GM12878 (cell line): Measurements from ENCODE around the gene POLG. TPM values are rescaled to one million over a fixed set of nuclear protein-coding genes. Genes with fewer than 3 reads are reported as not detected.

Experiments
- ATAC-seq: fragments of 200-7000 bp; cut with Tn5 transposase; 3 replicates; pipeline ENCODE4 v1.9.1; 2020; ENCODE audit warnings: mild to moderate bottlenecking, moderate library complexity
- BruUV-seq: library from RNA; stranded (reverse); fragments of 400-500 nt; replicated peaks from 2 replicates; lab custom pipeline; 2021; lab: Mats Ljungman, UMichigan
- CTCF ChIA-PET: fragments of 300-600 bp; sonication (Branson Sonifier 250); formaldehyde crosslinking; extraction: SDS; loops from one replicate; lab custom pipeline; 2021; ENCODE audit warnings: inconsistent platforms; lab: Yijun Ruan, JAX
- POLR2A ChIA-PET: fragments of 350-600 bp; formaldehyde crosslinking; extraction: SDS; loops from one replicate; lab custom pipeline; 2021; ENCODE audit warnings: inconsistent platforms; lab: Charles Lee
- RAD21 ChIA-PET: fragments of 300-600 bp; sonication (Branson Sonifier 250); formaldehyde crosslinking; loops from one replicate; lab custom pipeline; 2023; ENCODE audit warnings: antibody characterized with exemption; ENCODE audit not compliant: unreplicated experiment; lab: Charles Lee
- SMC1A ChIA-PET: fragments of 300-600 bp; sonication (Branson Sonifier 250); formaldehyde crosslinking; loops from one replicate; lab custom pipeline; 2023; ENCODE audit not compliant: unreplicated experiment, uncharacterized antibody; lab: Charles Lee
- DNase-seq: peaks from one replicate; pipeline ENCODE4 v3.0.0-alpha.2; 2011; ENCODE audit warnings: low read depth, low spot score
- FAIRE-seq: peaks from 3 replicates; lab custom pipeline; 2011; peaks lifted over from hg19 to GRCh38; lab: Jason Lieb, UNC
- H2AFZ ChIP-seq: 2 replicates; pipeline ENCODE4 v1.6.0; 2011; ENCODE audit warnings: low read depth, low read length, control low read depth; ENCODE audit not compliant: control insufficient read depth
- H3K27ac ChIP-seq: 2 replicates; pipeline ENCODE4 v1.5.1; 2011; ENCODE audit warnings: control low read depth; ENCODE audit not compliant: control insufficient read depth, insufficient read depth
- H3K27me3 ChIP-seq, 2 experiments: replicated peaks in 1 of 2; 2 replicates each; pipeline versions ENCODE4 v1.6.0 to v1.6.1; 2011; ENCODE audit warnings: low read length in 1 of 2; ENCODE audit not compliant: control insufficient read depth in 2 of 2, insufficient read depth in 2 of 2
- H3K36me3 ChIP-seq, 2 experiments: 2 replicates each; pipeline ENCODE4 v1.5.1; 2011; ENCODE audit warnings: low read length in 1 of 2; ENCODE audit not compliant: control insufficient read depth in 2 of 2, insufficient read depth in 2 of 2
- H3K4me1 ChIP-seq: 2 replicates; pipeline ENCODE4 v1.6.1; 2011; ENCODE audit warnings: mild to moderate bottlenecking, low read length, moderate library complexity, mixed read lengths; ENCODE audit not compliant: control insufficient read depth, insufficient read depth
- H3K4me2 ChIP-seq: 2 replicates; pipeline ENCODE4 v1.6.0; 2011; ENCODE audit warnings: control low read depth; ENCODE audit not compliant: control insufficient read depth, insufficient read depth
- H3K4me3 ChIP-seq: fragments of 200-600 bp; sonication (generic); 2 replicates; pipeline ENCODE4 v1.5.1; 2016
- H3K79me2 ChIP-seq: 2 replicates; pipeline ENCODE4 v1.6.0; 2011; ENCODE audit warnings: low read length; ENCODE audit not compliant: control insufficient read depth, insufficient read depth
- H3K9ac ChIP-seq: 2 replicates; pipeline ENCODE4 v1.8.0; 2011; ENCODE audit warnings: low read length, control low read depth, mixed read lengths; ENCODE audit not compliant: control insufficient read depth, insufficient read depth
- H3K9me3 ChIP-seq: replicated peaks from 3 replicates; pipeline ENCODE4 v1.5.1; 2011; ENCODE audit warnings: mild to moderate bottlenecking, low read length; ENCODE audit not compliant: control insufficient read depth, insufficient read depth
- H4K20me1 ChIP-seq: 2 replicates; pipeline ENCODE4 v1.6.0; 2011; ENCODE audit not compliant: control insufficient read depth, insufficient read depth
- RB1 ChIP-seq: fragments of 450-650 bp; formaldehyde crosslinking; IDR thresholded peaks from 2 replicates; pipeline ENCODE4 v1.6.1; 2017; ENCODE audit warnings: mild to moderate bottlenecking, borderline replicate concordance
- SP1 ChIP-seq: IDR thresholded peaks from one replicate; pipeline ENCODE4 v1.6.1; 2011; ENCODE audit warnings: low read depth, low read length
- SREBF2 ChIP-seq: IDR thresholded peaks from 2 replicates; pipeline ENCODE4 v1.6.1; 2012; ENCODE audit warnings: mild to moderate bottlenecking, low read length
- WGBS: methylation state at CpG from one replicate; pipeline ENCODE4 v1.1.6; 2016; ENCODE audit warnings: low lambda C conversion rate; ENCODE audit not compliant: insufficient replicate concordance, insufficient coverage; ENCODE audit errors: missing lambda C conversion rate; 5-methylcytosine and 5-hydroxymethylcytosine counted together
- in situ Hi-C: fragments of 300-500 bp; cut with MboI; formaldehyde crosslinking; loops from 9 replicates; pipeline ENCODE4 v1.14.3; 2018; ENCODE audit warnings: mixed read lengths
- intact Hi-C: fragments of 100-400 bp; cut with micrococcal nuclease; formaldehyde crosslinking; loops from one replicate; pipeline ENCODE4 v1.14.2; 2022; ENCODE audit not compliant: unreplicated experiment
- polyA plus RNA-seq, 11 experiments: library from polyadenylated mRNA; depleted of rRNA in 4 of 11; unstranded in 6 of 11; stranded (reverse) in 5 of 11; fragments of >200 nt; fragmentation: Nextera tagmentation in 4 of 11; fragmentation: Illumina TruSeq in 1 of 11; extraction: Ambion mirVana in 4 of 11; extraction: Trizol in 1 of 11; gene quantifications; 1 replicate in 1 of 11; 2 replicates in 10 of 11; pipeline versions ENCODE4 v1.2.1 to v1.2.3, GENCODE V29; 2011 to 2016; ENCODE audit warnings: inconsistent platforms in 2 of 11, missing spikeins in 2 of 11, low read depth in 1 of 11
- total RNA-seq, 4 experiments: library from RNA; depleted of rRNA in 3 of 4; stranded (reverse); fragments of >200 nt in 3 of 4; fragmentation: Illumina TruSeq in 1 of 4; extraction: Trizol in 1 of 4; gene quantifications; 2 replicates each; pipeline versions ENCODE4 v1.2.1 to v1.2.3, GENCODE V29; 2013 to 2021
- TF ChIP-seq, protein P1 (sequence below): fragments of 450-650 bp; IDR thresholded peaks from 2 replicates; pipeline ENCODE4 v1.6.1; 2017; ENCODE audit warnings: mild to moderate bottlenecking
- TF ChIP-seq, protein P2 (sequence below): IDR thresholded peaks from 2 replicates; pipeline ENCODE4 v1.6.1; 2012; ENCODE audit warnings: mild to moderate bottlenecking, low read depth, low read length
- TF ChIP-seq, protein P3 (sequence below): IDR thresholded peaks from 2 replicates; pipeline ENCODE4 v1.6.1; 2011; ENCODE audit warnings: mild to moderate bottlenecking, low read depth, low read length, moderate library complexity; ENCODE audit not compliant: insufficient replicate concordance

Gene POLG
- total and polyA plus RNA-seq, 10 of the 15 experiments (the other 5 are each of a cell fraction or from before 2014, with no cell fraction given): 14.8 to 71.1 (median 33.0) TPM

DNA sequence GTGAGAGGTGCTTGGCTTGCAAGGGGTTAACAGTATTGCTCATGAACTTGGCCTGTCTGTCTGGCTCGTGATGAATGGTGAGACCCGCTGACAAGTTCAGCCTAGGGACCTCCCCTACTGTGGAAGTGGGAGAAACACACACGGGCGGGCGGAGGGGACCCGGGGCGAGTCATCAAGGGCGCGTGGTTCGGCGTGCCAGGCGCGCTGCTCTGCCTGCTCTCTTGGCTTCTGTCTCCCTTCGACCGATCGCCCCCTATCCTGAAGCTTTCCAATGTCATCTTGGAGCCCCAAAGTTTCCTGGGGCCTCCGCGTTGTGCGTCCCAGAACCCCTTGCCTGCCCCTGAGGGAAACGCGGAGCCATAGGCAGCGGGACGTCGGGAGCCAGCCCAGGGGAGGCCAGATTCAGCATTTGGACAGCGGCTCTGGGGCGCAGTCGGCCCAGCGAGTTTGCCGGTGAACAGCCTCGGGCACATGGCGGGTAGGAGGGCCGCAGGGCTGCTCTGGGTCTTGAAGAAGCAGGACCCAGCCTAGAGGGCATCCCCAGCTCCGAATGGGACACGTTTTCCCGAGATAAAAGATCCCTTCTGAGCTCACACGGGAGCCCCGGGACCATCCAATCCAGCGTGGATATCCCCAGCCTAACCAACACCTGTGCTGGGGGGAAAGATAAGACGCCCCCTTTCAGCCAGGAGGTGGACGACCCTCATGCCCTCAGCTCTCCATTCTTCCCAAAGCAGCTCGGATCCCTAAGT is 27.0 kb upstream of the POLG start:
- SMC1A ChIA-PET: no interaction called here
- Histone ChIP-seq H3K4me2 (no peak overlapping the region), H2AFZ (no peak overlapping the region), H3K4me1 (no peaks in the 10 kb centered on the region), H3K9ac (no peak overlapping the region), H3K27ac (no peak overlapping the region), H3K4me3 (no peak overlapping the region), H4K20me1 (0 out of 2 replicates have a peak, but pooled peaks cover 3% of the 10 kb centered on the region), H3K36me3 (no peaks in the 10 kb centered on the region), H3K79me2 (no peaks in the 10 kb centered on the region), H3K9me3 (no peaks in the 10 kb centered on the region), H3K27me3 (peaks cover 20 to 33% of the 10 kb centered on the region in 2 experiments)
- CTCF ChIA-PET: interaction anchor here (0.7 to 7.0 kb wide), 2 partner anchors 66 to 717 kb away, joined by 3 to 94 read pairs; no protein-coding TSS in a partner anchor
- intact Hi-C loops: no loop called here
- RAD21 ChIA-PET: interaction anchor here (0.7 kb wide), 1 partner anchor 110 kb away, joined by 3 read pairs; no protein-coding TSS in a partner anchor
- POLR2A ChIA-PET: no interaction called here
- DNase-seq (no peak), FAIRE-seq (no peak), ATAC-seq (no peak)
- no TSS peak for BruUV-seq
- in situ Hi-C loops: loop anchor here (5.0 kb wide), 1 partner anchor 71 kb away; no protein-coding TSS in a partner anchor
- 33% methylated on average over 41 of the region's 41 CpGs for WGBS
- TF ChIP-seq, protein P1, sequence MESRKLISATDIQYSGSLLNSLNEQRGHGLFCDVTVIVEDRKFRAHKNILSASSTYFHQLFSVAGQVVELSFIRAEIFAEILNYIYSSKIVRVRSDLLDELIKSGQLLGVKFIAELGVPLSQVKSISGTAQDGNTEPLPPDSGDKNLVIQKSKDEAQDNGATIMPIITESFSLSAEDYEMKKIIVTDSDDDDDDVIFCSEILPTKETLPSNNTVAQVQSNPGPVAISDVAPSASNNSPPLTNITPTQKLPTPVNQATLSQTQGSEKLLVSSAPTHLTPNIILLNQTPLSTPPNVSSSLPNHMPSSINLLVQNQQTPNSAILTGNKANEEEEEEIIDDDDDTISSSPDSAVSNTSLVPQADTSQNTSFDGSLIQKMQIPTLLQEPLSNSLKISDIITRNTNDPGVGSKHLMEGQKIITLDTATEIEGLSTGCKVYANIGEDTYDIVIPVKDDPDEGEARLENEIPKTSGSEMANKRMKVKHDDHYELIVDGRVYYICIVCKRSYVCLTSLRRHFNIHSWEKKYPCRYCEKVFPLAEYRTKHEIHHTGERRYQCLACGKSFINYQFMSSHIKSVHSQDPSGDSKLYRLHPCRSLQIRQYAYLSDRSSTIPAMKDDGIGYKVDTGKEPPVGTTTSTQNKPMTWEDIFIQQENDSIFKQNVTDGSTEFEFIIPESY: no peak
- TF ChIP-seq, protein P2, sequence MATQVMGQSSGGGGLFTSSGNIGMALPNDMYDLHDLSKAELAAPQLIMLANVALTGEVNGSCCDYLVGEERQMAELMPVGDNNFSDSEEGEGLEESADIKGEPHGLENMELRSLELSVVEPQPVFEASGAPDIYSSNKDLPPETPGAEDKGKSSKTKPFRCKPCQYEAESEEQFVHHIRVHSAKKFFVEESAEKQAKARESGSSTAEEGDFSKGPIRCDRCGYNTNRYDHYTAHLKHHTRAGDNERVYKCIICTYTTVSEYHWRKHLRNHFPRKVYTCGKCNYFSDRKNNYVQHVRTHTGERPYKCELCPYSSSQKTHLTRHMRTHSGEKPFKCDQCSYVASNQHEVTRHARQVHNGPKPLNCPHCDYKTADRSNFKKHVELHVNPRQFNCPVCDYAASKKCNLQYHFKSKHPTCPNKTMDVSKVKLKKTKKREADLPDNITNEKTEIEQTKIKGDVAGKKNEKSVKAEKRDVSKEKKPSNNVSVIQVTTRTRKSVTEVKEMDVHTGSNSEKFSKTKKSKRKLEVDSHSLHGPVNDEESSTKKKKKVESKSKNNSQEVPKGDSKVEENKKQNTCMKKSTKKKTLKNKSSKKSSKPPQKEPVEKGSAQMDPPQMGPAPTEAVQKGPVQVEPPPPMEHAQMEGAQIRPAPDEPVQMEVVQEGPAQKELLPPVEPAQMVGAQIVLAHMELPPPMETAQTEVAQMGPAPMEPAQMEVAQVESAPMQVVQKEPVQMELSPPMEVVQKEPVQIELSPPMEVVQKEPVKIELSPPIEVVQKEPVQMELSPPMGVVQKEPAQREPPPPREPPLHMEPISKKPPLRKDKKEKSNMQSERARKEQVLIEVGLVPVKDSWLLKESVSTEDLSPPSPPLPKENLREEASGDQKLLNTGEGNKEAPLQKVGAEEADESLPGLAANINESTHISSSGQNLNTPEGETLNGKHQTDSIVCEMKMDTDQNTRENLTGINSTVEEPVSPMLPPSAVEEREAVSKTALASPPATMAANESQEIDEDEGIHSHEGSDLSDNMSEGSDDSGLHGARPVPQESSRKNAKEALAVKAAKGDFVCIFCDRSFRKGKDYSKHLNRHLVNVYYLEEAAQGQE: peak; percentile 96
- TF ChIP-seq, protein P3, sequence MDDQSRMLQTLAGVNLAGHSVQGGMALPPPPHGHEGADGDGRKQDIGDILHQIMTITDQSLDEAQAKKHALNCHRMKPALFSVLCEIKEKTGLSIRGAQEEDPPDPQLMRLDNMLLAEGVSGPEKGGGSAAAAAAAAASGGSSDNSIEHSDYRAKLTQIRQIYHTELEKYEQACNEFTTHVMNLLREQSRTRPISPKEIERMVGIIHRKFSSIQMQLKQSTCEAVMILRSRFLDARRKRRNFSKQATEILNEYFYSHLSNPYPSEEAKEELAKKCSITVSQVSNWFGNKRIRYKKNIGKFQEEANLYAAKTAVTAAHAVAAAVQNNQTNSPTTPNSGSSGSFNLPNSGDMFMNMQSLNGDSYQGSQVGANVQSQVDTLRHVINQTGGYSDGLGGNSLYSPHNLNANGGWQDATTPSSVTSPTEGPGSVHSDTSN: no peak
- TF ChIP-seq SREBF2: no peak
- TF ChIP-seq SP1: no peak
- no peak for TF ChIP-seq RB1
